Stimulated activated CD8-positive, alpha-beta memory T cell treated with anti-CD3 and anti-CD28 coated beads, Interleukin-7, amount 100 ng/mL, for 24 hours (primary cell): ENCODE measurements around the gene GREB1.

Experiments used
- DNase-seq: peaks from one replicate; pipeline ENCODE4 v3.0.0-alpha.2; 2020; ENCODE audit warnings: low read depth

GREB1 gene

GRCh38 chr2:11598228-11598731 is 64.4 kb downstream of the GREB1 start:
- DNase-seq = no peak

- DNase-seq = no peak
Measured at GRCh38 chr2:11602563-11603204, 68.8 kb downstream of the GREB1 start.

GRCh38 chr2:11610624-11611242 is 76.9 kb downstream of the GREB1 start:
- no peak for DNase-seq

- DNase-seq = no peak
Measured at GRCh38 chr2:11611251-11611650, 77.4 kb downstream of the GREB1 start.

- no peak for DNase-seq
Measured at GRCh38 chr2:11612553-11613215, 78.8 kb downstream of the GREB1 start.

GRCh38 chr2:11613297-11613696 is 79.5 kb downstream of the GREB1 start:
- DNase-seq = no peak

- DNase-seq = no peak
Measured at GRCh38 chr2:11615209-11615608, 81.4 kb downstream of the GREB1 start.

- no peak for DNase-seq
Measured at GRCh38 chr2:11616097-11616687, 82.3 kb downstream of the GREB1 start.

GRCh38 chr2:11616851-11617415 is 83.1 kb downstream of the GREB1 start:
- no peak for DNase-seq

GRCh38 chr2:11617527-11617926 is 83.7 kb downstream of the GREB1 start:
- DNase-seq = no peak

- DNase-seq = no peak
Measured at GRCh38 chr2:11617984-11618707, 84.3 kb downstream of the GREB1 start.

GRCh38 chr2:11618708-11619062 is 84.8 kb downstream of the GREB1 start:
- no peak for DNase-seq

- no peak for DNase-seq
Measured at GRCh38 chr2:11621410-11621809, 87.6 kb downstream of the GREB1 start.

GRCh38 chr2:11622611-11623010 is 88.8 kb downstream of the GREB1 start:
- no peak for DNase-seq

- DNase-seq = no peak
Measured at GRCh38 chr2:11624893-11625292, 91.0 kb downstream of the GREB1 start.

- DNase-seq = no peak
Measured at GRCh38 chr2:11625671-11626070, 91.8 kb downstream of the GREB1 start.

GRCh38 chr2:11628675-11629074 is 94.8 kb downstream of the GREB1 start:
- no peak for DNase-seq

GRCh38 chr2:11629215-11629614 is 95.4 kb downstream of the GREB1 start:
- DNase-seq = no peak

GRCh38 chr2:11629851-11630250 is 96.0 kb downstream of the GREB1 start:
- DNase-seq = no peak

- no peak for DNase-seq
Measured at GRCh38 chr2:11630855-11631254, 97.0 kb downstream of the GREB1 start.

- no peak for DNase-seq
Measured at GRCh38 chr2:11631462-11631861, 97.6 kb downstream of the GREB1 start.

- DNase-seq = no peak
Measured at GRCh38 chr2:11633923-11634478, 100.2 kb downstream of the GREB1 start.
